Fibroblast of lung (primary cell): ENCODE measurements around the gene BCO2. TPM values are rescaled to one million over a fixed set of nuclear protein-coding genes. Genes with fewer than 3 reads are reported as not detected.

Experiments
- DNase-seq, 2 donors: peaks; one replicate each; pipeline versions ENCODE4 v3.0.0 to v3.0.0-alpha.2; 2010; ENCODE audit warnings: low read depth in 2 of 2
- H2AFZ ChIP-seq: 2 replicates; pipeline ENCODE4 v1.5.1; 2012; ENCODE audit warnings: low read length, control low read depth, inconsistent platforms
- H3K27ac ChIP-seq: 2 replicates; pipeline ENCODE4 v1.5.1; 2011; ENCODE audit warnings: low read length, control low read depth; ENCODE audit not compliant: insufficient read depth
- H3K27me3 ChIP-seq: 2 replicates; pipeline ENCODE4 v1.5.1; 2011; ENCODE audit warnings: mild to moderate bottlenecking, low read length; ENCODE audit not compliant: control insufficient read depth, insufficient read depth
- H3K36me3 ChIP-seq: 2 replicates; pipeline ENCODE4 v1.5.1; 2011; ENCODE audit warnings: low read length; ENCODE audit not compliant: control insufficient read depth, insufficient read depth
- H3K4me1 ChIP-seq: 2 replicates; pipeline ENCODE4 v1.5.1; 2011; ENCODE audit warnings: low read length; ENCODE audit not compliant: control insufficient read depth, insufficient read depth; ENCODE audit errors: extremely low read depth
- H3K4me2 ChIP-seq: 2 replicates; pipeline ENCODE4 v1.5.1; 2011; ENCODE audit warnings: low read length, control low read depth; ENCODE audit not compliant: insufficient read depth; ENCODE audit errors: extremely low read depth
- H3K4me3 ChIP-seq, 4 experiments: fragments of 200-600 bp in 1 of 4; sonication (generic) in 1 of 4; replicated peaks in 1 of 4; 2 replicates each; pipeline ENCODE4 v1.5.1; 2011 to 2016; ENCODE audit warnings: low read length in 4 of 4, low read depth in 3 of 4, mild to moderate bottlenecking in 3 of 4, control low read depth in 2 of 4, inconsistent platforms in 1 of 4, mixed read lengths in 1 of 4; ENCODE audit not compliant: insufficient read depth in 1 of 4; ENCODE audit errors: control extremely low read depth in 1 of 4
- H3K79me2 ChIP-seq: 2 replicates; pipeline ENCODE4 v1.5.1; 2012; ENCODE audit warnings: mild to moderate bottlenecking, low read length, inconsistent platforms; ENCODE audit not compliant: control insufficient read depth, insufficient read depth
- H3K9ac ChIP-seq: 2 replicates; pipeline ENCODE4 v1.5.1; 2011; ENCODE audit warnings: mild to moderate bottlenecking, low read length, control low read depth; ENCODE audit not compliant: insufficient read depth
- H3K9me3 ChIP-seq: 2 replicates; pipeline ENCODE4 v1.5.1; 2012; ENCODE audit warnings: low read depth, low read length; ENCODE audit not compliant: control insufficient read depth, insufficient read depth
- H4K20me1 ChIP-seq: 2 replicates; pipeline ENCODE4 v1.5.1; 2011; ENCODE audit warnings: low read length; ENCODE audit not compliant: control insufficient read depth, insufficient read depth; ENCODE audit errors: extremely low read depth
- EZH2 ChIP-seq: IDR thresholded peaks from 2 replicates; pipeline ENCODE4 v1.5.1; 2012; ENCODE audit warnings: low read length, control low read depth, mild to moderate bottlenecking; ENCODE audit errors: missing control alignments
- polyA plus RNA-seq, 2 donors: library from polyadenylated mRNA; depleted of rRNA in 1 of 2; stranded (reverse) in 1 of 2; unstranded in 1 of 2; fragments of >200 nt; gene quantifications; 2 replicates each; pipeline ENCODE4 v1.2.1, GENCODE V29; 2011 to 2012; ENCODE audit warnings: missing spikeins in 1 of 2
- total RNA-seq: library from RNA; depleted of rRNA; stranded (reverse); fragments of >200 nt; gene quantifications from 2 replicates; pipeline ENCODE4 v1.2.1, GENCODE V29; 2014
- TF ChIP-seq, protein P1 (sequence below), 2 donors: IDR thresholded peaks in 1 of 2; conservative IDR thresholded peaks in 1 of 2; 1 replicate in 1 of 2; 2 replicates in 1 of 2; pipeline ENCODE4 v1.5.1; 2011 to 2012; ENCODE audit warnings: low read length in 2 of 2, control low read depth in 1 of 2, inconsistent platforms in 1 of 2, low read depth in 1 of 2, mild to moderate bottlenecking in 1 of 2

Gene BCO2
- total and polyA plus RNA-seq, 2 donors (not counting 1 experiment from before 2014, with no cell fraction given), result 0.42 to 2.1 TPM

DNA sequence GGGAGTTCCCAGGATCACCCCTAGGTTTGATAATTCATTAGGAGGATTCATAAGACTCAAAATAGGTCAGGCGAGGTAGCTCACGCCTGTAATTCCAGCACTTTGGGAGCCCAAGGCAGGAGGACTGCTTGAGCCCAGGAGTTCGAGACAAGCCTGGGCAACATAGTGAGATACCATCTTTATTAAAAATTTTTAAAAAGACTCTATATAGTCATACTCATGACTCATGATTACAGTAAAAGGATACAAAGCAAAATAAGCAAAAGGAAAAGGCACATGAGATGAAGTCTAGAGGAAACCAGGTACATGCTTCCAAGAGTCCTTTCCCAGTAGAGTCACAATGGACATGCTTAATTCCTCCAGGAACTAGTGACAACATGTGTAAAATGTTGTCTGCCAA is 37.0 kb downstream of the BCO2 start:
- Histone ChIP-seq H3K79me2 (no peaks in the 10 kb centered on the region), H3K27me3 (no peaks in the 10 kb centered on the region), H2AFZ (no peak overlapping the region), H3K4me1 (peaks cover 6% of the 10 kb centered on the region), H3K9ac (no peak overlapping the region), H3K27ac (no peak overlapping the region), H3K4me3 (no peak overlapping the region), H4K20me1 (no peaks in the 10 kb centered on the region), H3K4me2 (no peak overlapping the region), H3K36me3 (no peaks in the 10 kb centered on the region), H3K9me3 (no peaks in the 10 kb centered on the region)
- TF ChIP-seq EZH2, result no peak
- TF ChIP-seq, protein P1, sequence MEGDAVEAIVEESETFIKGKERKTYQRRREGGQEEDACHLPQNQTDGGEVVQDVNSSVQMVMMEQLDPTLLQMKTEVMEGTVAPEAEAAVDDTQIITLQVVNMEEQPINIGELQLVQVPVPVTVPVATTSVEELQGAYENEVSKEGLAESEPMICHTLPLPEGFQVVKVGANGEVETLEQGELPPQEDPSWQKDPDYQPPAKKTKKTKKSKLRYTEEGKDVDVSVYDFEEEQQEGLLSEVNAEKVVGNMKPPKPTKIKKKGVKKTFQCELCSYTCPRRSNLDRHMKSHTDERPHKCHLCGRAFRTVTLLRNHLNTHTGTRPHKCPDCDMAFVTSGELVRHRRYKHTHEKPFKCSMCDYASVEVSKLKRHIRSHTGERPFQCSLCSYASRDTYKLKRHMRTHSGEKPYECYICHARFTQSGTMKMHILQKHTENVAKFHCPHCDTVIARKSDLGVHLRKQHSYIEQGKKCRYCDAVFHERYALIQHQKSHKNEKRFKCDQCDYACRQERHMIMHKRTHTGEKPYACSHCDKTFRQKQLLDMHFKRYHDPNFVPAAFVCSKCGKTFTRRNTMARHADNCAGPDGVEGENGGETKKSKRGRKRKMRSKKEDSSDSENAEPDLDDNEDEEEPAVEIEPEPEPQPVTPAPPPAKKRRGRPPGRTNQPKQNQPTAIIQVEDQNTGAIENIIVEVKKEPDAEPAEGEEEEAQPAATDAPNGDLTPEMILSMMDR (conservative IDR thresholded peaks at IDR 0.05 in 1 of 2, IDR thresholded peaks at IDR 0.05 in 1 of 2; ENCODE audit: low read depth in 1 of 2, low read length in 2 of 2), result no peak
- DNase-seq, result no peak

DNA sequence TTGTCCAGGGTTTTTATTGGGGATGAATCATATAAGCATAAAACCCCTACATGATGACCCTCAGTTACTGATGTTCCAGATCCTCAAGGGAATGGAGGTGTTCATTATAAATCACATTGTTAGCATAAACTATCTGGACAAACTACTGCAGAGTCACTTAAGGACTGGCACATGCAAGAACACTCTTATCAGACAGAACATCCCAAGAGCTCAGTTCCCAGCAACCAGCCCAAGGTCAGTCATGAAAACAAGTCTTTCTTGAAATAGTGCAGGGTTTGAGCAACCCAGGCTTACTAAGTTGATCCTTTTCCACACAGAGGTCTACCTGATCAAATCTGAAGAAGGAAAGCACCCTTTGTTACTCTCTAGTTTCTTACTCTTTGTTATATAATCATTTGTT is 37.4 kb downstream of the BCO2 start:
- no peaks in the 10 kb centered on the region for H3K36me3 ChIP-seq
- H3K4me1 ChIP-seq, result peaks cover 6% of the 10 kb centered on the region
- H3K27ac ChIP-seq, result no peak overlapping the region
- TF ChIP-seq, protein P1 (conservative IDR thresholded peaks at IDR 0.05 in 1 of 2, IDR thresholded peaks at IDR 0.05 in 1 of 2; ENCODE audit: low read depth in 1 of 2, low read length in 2 of 2), result no peak
- TF ChIP-seq EZH2, result no peak
- no peak overlapping the region for H3K4me3 ChIP-seq
- no peak for DNase-seq
- H3K27me3 ChIP-seq, result no peaks in the 10 kb centered on the region
- no peaks in the 10 kb centered on the region for H3K9me3 ChIP-seq
- H4K20me1 ChIP-seq, result no peaks in the 10 kb centered on the region
- no peak overlapping the region for H2AFZ ChIP-seq
- no peak overlapping the region for H3K9ac ChIP-seq
- no peaks in the 10 kb centered on the region for H3K79me2 ChIP-seq
- no peak overlapping the region for H3K4me2 ChIP-seq

DNA sequence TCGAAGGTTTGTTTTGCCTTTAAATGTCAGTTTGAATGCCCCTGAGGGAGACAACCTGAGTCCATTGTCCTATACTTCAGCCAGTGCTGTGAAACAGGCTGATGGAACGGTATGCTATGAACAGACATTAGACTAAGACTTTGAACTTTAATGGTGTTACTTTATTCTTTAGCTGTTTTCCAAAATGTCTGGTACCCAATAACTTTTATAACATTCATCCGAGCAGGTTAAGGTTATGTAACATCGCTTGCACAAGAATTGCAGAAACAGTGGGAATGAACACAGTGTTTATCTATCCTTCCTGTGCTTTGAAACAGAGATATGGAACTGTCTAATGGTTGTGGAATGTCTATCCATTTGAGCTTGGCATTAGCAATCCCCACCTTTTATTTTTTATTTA is 38.4 kb downstream of the BCO2 start:
- Histone ChIP-seq H3K4me2 (no peak overlapping the region), H3K9me3 (no peaks in the 10 kb centered on the region), H3K4me3 (no peak overlapping the region), H3K79me2 (no peaks in the 10 kb centered on the region), H3K9ac (no peak overlapping the region), H3K27ac (no peak overlapping the region), H3K27me3 (no peaks in the 10 kb centered on the region), H3K36me3 (no peaks in the 10 kb centered on the region), H4K20me1 (no peaks in the 10 kb centered on the region), H3K4me1 (peaks cover 6% of the 10 kb centered on the region), H2AFZ (no peak overlapping the region)
- no peak for TF ChIP-seq EZH2
- TF ChIP-seq, protein P1 (conservative IDR thresholded peaks at IDR 0.05 in 1 of 2, IDR thresholded peaks at IDR 0.05 in 1 of 2; ENCODE audit: low read depth in 1 of 2, low read length in 2 of 2), result no peak
- peak in 1 of 2 donors; percentile 47 for DNase-seq
